Measurements from ENCODE around the gene ERFL.
A peak's percentile ranks its signal among the peaks of the same experiment; 100 is the strongest.

The ERFL gene

DNA sequence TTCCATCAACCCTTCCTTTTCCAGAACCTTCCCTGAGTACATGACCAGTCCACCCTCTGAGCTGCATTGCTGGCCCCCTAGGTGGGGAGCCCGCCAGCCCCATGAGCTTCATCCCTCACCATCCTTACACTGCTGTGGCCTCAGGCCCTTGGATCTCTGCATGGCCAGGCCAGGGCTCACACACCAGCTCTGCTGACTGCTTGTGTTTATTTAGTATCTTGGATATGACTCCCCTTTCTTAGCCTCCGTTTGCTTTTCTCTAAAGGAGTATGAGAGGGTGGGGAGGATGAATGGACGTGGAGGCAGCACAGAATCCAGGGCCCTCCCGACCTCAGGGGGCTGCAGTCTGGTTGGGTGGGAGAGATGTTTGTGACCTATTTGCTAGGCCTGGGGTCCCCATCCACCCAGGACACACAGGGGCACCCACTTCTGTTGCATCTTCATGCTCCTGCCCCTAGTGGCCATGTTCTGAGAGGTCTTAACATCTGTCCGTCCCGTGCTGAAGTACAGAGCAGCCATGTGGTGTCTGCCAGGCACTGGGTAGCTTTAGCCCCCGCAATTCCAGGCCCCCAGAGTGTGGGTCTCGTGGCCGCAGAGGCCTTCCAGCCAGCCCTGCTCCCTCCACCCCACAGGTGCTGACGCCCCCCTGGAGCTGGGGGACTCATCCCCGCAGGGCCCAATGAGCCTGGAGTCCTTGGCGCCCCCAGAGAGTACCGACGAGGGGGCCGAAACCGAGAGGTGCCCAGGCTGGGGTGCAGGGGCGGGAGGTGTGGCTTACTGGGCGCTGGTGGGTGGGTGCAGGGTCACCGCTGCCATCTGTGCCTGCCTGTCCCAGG, 32.3 kb downstream of the ERFL start:
- no peak for DNase-seq

DNA sequence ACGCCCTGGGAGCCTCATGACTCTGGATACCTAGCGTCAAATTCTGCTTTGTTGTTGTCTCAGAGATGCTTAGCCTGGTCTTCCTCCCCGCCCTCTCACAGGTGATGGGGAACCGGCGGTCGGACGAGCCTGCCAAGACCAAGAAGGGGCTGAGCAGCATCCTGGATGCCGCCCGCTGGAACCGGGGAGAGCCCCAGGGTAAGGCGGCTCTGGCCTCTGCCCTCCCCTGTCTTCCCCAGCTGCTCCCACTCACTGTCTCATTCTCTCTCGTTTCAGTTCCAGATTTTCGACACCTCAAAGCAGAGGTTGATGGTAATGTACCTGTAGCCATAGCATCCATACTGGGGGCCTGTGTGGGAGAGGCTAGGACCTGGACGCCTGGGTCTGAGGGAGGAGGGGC, 33.9 kb downstream of the ERFL start:
- no peak for DNase-seq

DNA sequence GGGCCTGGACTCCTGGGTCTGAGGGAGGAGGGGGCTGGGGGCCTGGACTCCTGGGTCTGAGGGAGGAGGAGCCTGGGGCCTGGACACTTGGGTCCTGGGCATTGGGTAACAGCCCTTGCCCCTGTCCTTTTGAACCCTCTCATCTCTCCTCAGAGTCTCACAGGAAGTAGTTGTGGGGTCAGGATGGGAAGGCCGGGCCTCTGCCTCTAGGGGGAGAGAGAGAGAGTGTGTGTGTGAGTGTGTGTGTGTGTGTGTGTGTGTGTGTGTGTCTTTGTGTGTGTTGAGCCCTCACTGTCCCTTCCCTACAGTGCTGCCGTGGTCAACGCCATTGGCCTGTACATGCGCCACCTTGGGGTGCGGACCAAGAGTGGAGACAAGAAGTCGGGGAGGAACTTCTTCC, 34.4 kb downstream of the ERFL start:
- DNase-seq: no peak

DNA sequence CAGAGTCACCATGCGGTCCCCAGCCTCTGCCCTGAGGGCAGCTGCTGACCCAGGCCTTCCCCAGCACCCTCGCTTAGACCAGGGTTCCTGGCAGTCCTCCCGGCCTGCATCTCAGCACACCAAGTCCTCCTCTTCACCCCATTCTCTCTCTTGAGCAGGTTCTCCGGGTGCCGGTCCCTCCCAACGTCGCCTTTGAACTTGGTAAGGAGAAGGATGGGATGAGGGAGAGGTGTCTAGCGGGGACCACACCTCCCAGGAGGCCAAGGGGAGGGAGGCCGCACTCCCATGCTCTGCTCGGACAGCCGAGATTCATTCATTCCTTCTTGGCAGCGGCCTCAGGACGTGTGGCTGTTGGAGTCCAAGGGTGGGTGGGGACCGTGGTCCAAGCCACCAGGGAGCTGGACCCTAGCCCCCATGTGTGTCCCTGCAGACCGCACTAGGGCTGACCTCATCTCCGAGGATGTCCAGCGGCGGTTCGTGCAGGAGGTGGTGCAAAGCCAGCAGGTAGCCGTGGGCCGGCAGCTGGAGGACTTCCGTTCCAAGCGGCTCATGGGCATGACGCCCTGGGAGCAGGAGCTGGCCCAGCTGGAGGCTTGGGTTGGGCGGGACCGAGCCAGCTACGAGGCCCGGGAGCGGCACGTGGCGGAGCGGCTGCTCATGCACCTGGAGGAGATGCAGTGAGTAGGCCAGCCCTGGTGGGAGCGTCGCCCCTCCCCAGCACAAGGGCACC, 35.9 kb downstream of the ERFL start:
- DNase-seq: no peak

DNA sequence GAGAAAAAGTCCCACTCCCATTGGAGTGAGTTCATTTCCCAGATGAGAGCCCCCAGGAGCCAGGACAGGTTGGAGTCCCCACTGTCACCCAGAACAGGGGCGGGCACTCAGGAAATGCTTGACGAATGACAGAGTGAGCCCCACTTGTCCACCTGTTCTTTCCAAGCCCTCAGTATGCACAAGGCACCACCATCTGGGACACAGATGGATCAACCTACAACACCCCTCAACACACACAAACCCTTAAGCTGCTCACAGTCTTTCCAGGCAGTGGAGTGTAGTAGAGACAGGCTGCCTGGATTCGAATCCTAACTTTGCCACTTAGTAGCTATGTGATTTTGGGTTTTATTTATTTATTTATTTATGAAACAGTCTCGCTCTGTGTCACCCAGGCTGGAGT, 37.3 kb downstream of the ERFL start:
- no peak for DNase-seq

DNA sequence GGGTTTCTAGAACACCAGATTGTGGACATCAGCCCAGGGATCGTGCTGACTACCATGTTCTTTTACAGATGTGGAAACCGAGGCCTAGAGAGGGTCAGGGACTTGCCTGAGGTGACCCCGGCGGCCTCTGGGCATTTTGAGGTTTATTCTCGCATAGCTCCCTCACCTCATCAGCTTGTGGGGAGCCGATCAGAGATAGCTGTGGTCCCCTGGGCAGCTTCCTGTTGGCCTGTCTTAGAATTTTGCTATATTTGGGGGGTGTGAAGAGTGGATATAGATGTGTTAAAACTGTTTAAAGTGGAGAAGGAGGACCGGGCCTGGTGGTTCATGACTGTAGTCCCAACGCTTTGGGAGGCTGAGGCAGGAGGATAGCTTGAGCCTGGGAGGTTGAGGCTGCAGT, 38.4 kb downstream of the ERFL start:
- DNase-seq: no peak

DNA sequence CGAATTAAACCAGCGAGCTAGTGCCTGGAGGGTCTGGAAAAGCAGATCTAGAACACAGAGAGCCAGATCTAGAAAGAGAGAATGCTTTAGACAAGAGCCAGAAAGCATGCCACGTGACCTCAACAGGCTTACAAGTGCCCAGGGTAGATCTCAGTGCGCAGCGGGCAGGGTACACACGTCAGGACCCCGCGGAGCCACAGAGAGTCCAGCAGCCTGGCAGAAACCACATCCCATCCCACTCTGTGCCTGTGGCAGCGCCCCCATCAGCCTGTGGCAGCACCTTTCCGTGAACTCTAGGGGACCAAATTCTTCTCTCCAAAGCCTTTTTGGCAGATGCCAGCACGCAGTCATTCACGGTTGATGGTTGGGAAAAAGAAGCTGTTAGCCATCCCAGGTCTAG, 39.3 kb downstream of the ERFL start:
- DNase-seq: no peak

DNA sequence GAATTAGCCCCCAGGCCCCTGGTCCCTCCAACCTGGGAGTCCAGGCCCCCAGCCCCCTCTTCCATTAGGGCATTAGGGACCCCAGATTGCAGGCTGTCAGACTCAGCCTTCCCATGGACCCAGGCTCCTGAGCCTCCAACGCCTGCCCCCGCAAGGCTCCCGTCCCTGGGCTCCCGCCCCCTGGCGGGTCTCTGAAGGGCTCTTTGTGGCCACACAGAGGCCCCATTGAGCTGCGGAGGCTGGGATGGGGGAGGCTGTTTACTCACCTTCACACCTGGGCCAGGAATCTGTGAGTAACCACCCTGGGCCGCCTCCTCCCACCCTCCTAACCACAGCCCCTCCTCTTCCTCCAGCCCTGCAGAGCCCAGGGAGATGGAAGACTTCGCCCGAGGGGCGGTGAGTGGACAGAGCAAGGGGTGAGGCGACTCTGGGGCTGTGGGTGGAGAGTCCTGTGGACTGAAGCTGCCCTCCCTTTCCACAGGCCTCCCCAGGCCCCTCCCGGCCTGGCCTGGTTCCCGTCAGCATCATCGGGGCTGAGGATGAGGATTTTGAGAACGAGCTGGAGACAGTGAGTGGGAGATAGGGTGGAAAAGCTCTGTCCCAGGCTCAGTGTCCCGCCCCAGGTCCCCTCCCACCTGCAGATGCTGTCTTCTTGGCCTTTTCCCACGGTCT, 40.4 kb downstream of the ERFL start:
- DNase-seq: no peak

DNA sequence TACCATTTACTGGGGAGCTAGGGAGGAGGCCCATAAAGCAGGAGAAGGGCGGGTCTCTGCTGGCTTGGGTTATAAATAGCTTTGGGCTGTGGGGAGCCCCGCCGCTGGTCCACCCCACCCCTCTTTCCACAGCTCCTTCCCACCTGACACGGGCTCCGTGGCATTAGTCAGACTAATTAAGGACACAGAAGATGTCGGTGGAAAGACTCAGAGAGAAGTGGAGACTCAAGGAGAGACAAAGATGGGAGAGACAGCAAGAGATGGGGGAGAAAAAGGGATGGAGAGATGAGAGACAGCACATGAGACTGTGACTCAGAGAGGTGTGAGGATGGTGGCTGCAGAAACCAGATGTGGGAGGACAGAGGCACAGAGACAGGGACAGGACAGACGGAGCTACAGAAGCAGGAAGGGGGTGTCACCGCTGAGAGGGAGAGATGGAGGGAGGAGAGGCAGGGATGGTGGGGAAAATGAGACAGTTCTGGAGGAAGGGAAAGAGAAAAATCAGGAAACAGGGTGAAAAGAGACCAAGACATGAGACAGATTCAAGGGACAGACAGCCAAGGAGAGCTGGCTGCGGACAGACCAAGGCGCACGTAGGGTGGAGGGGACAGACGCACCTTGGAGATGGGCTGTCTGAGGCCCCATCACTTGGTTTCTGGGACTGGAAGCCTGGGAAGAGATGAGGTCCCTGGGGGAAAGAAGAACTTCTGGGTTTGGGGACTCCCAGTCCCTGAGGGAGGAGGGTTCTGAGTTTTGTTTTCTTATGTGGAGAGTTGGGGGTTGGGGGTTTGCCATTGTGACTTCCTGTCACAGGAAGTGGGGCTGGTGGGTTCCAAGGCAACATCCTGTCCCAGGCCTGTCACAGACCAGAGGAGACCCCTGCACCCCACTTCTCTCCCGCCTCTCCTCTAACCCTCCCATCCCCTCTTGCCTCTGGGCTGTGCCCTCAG, 41.2 kb downstream of the ERFL start:
- no peak for DNase-seq

DNA sequence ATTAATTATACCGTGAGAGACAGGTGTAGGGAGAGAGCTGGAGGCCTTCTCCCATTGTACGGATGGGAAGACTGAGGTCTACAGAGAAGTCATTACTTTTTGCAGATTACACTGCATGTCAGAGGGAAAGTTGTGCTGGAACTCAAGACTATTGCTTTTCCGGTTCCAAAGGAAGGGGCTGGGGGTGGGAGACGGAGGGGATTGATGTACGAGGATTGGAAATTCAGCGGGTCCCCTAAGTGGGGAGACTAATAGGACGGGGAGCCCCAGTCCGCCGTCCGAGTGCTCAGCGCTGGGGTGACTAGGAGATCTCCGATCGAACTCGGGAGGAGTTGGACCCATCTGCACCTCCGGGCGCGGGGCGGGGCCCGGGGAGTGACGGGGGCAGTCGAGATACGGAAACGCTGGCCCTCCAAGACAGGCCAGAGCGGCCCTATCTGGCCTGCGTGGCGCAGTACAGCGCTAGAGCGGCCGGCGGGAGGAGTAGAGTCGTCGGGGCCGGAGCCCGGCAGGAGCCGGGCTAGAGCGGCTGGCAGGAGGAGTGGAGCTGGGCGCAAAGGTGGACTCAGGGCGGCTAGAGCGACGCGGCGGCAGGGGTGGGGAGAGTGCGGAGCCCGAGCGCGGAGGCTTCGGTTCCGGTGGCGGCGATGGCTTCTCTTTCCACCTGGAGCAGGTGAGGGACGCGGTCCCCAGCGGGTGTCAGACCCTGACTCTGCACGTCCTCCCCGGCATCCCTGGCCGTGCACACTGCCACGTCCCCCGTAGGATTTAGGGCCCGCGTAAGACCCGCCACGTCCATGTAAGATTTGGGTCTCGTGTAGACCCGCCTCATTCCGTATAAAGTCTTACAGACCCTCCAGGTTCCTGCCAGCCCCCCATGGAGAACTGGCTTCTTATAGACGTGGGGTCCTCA, 44.2 kb downstream of the ERFL start:
- peak; percentile 79 for DNase-seq

DNA sequence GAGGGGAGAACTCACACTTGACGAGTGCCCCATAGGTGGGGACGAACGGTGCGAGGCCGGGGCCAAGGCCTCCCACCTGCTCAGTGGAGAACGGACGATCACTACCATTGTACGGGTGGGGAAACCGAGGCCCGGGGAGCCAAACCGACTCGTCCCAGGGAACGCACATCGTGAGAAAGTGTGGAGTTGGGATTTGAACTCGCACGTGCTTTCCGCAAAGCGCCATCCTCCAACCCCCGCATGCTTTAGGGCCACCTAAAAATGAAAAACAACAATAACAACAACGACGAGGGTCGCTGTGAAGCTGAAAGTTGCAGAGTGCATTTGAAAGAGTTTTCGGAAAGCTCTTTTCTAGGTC, 44.8 kb downstream of the ERFL start:
- DNase-seq: no peak

DNA sequence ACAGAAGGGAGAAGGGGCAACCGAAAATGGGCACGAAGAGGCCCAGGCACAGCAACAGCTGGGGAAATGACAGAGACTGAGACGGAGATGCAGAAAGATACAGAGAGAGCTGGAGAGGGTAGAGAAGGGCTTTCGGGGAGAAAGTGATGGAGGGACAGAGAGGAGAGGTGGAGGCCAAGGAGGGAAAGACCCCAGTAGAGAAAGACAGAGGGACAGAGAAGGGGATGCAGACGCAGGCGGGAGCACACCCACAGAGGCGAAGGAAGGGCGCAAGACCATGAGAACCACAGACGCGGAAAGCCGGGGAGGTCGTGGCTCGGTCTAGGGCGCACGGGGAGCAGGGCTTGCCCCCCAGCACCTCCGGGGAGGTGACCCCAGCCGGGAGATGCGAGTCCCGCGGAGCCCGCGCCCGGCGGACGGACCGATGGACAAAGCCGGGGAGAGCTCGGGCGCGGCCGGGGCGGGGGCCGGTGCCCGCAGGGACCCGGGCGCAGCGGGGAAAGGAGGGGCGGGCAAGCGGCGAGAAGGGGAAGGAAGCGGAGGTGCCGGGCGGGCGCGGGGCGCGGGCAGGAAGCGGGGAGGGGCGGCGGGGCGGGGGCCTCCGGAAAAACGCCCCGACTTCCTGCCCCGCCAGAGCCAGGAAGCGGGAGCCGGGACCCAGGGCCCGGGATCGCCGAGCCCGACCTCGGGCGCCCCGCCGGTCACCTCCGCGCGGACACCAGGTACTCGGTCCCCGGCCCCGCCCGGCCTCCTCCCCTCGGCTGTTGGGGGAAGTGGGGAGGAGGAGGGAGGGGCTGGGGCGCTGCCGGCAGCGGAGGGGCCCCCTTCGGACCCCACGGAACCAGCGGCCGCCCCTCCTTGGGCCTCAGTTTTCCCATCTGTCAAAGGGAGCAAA, 45.4 kb downstream of the ERFL start, which contains the start of gene ARHGEF1:
ARHGEF1 (plus strand) TSS at position 617 of the 895 bp plus-strand sequence. CDS start 4,899 bp downstream, outside the sequence.
- DNase-seq: no peak

DNA sequence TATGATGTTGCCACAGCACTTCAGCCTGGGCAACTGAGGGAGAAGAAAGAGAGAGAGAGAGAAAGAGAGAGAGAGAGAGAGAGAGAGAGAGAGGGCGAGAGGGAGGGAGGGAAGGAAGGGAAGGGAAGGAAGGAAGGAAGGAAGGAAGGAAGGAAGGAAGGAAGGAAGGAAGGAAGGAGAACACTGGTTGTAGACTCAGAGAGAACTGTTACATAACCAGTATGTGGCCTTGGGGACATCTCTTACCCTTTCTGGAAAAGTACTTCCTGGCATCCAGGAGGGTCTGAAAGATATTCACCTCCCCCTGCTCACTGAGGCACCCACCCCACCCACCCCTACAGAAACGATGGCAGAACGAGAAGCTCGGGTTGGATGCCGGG, 47.9 kb downstream of the ERFL start:
- no peak for DNase-seq

DNA sequence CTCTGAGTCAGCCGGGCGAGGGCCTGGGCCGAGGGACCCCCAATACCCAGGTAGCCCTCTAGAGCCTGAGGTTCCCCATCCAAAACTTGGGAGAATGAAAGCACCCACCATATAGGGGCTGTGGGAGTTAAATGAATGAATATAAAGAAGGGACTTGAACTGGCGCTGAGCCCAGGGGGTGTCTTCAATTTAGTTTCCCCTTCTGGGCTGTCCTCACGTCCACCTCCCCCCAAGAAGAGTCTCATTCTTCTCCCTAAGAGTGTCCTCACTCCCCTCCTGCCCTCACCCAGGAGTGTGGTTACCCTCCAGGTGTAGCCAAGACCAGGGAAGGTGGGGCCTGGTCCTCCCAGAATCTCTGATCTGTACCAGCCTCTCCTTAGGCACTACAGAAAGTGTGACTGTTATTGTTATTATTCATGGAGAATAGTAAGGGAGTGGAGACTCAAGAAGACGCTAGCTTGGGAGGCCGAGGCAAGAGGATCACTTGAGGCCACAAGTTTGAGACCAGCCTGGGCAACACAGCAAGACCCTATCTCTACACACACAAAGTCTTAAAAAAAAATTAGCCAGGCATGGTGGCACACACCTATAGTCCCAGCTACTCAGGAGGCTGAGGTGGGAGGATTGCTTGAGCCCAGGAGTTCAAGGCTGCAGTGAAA, 48.5 kb downstream of the ERFL start:
- no peak for DNase-seq

DNA sequence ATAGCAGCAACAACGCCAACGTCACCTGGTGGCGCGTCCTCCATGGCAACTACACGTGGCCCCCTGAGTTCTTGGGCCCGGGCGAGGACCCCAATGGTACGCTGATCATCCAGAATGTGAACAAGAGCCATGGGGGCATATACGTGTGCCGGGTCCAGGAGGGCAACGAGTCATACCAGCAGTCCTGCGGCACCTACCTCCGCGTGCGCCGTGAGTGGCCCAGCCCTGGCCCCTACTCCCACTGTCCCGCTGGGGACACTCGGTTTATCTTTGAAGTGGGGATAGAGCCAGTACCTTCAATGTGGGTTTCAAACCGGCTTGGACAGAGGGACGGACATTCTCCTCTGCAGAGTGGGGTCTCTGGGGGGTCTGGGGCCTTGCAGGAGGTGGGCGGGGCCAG, 49.2 kb downstream of the ERFL start:
- no peak for DNase-seq

DNA sequence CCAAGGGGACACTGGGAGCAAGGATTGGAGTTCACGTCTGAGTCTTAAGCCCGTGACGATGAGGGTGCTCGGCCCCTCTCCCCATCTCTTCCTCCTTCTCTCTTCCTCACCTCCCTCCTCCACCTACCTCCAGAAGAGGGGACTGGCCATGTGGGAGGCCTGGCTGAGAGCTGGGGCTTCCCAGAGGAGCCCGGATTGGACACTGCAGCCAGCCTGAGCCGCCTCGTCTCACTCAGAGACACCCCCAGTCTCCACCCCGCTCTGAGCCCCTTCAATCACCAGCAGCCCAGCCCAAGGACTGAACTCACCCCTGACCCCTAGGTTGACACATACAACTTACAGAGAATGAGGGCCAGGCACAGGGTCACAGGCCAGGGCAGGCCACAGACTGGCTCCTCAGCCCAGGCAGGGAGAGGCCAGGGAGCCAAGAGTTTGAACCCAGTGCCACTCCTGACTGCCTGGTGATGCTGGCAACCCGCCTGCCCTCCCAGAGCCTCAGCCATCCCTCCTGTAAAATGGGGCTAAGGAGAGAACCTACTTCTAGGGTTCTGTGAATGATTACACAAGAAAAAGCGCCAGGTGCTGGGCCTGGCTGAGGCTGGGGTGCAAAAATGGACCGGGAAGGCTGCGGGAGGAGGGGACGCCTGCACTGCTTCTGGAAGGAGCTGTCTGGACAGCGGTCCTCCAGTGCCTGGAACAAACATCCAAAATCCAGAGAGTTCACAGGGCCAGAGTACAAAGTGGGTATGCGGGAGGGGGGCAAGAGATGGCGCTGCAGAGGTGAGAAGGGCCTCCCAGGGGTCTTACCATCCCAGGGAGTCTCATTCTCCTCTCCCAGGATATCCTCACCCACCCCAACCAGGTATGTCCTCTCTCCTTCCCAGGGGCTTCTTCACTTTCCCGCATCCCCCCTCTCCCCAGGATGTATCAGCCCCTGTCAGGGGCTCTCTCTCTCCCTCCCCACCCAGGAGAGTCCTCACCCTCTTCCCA, 50.0 kb downstream of the ERFL start:
- no peak for DNase-seq

DNA sequence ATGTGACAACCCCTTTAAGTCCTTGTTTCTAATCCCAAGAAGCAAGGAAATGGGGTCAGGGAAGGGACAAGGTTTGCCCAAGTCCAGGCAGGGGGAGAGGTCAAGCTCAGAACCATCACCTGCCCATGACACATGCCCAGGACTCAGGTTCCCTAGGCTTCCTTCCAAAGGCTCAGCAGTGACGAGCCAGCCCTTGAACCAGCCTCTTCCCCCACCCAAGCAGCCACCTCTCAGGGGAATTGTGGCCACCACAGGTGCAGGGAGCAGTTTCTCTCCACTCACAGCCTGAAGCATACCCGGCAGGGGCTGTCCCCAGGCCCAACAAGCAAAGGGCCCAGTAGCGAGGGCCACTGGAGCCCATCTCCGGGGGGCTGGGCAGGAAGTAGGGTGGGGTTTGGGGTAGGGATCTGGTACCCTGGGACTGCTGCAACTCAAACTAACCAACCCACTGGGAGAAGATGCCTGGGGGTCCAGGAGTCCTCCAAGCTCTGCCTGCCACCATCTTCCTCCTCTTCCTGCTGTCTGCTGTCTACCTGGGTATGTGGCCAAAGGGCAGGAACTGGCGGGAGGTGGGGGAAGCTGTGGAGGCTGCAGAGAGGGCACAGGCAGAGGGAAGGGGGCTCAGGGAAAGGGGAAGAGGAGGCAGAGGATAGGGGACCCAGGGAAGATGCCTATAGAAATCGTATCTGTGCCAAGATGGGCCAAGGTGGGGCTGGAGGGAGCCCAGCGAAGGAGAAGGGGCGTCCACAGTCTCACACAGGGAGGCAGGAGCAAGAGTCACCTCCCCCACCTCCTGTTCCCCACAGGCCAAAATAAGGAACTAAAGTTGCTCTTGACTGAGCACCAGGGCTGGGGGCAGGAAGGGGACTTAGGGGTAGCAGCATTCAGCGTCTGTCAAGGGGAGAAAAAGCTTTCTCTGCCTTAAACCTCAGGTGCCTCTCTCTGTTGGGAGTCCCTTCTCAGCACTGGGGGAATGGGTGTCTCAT, 51.1 kb downstream of the ERFL start, which contains the start of gene CD79A:
CD79A (plus strand) TSS at position 433 of the 986 bp plus-strand sequence; CDS start at position 459, 26 bp downstream.
- DNase-seq: no peak

Data from NCI-H2081 treated with DMSO at 0.1 percent for 48 hours (cell line).